ENCODE data around the gene RMRP.
"Not testable (repeated sequence)": the region's sequence is repeated elsewhere in the genome, so short reads cannot be mapped to it uniquely, and the experiment has no call there.

The RMRP gene

GRCh38 chr9:35646533-35647265 lies 11.1 kb downstream of the RMRP start:
- in situ Hi-C loops (cut with MboI; ENCODE audit: low sequenced_read_pairs), result no loop called here

- in situ Hi-C loops (cut with MboI; ENCODE audit: low sequenced_read_pairs), result no loop called here
Observed at GRCh38 chr9:35646153-35646532, 11.7 kb downstream of the RMRP start.

GRCh38 chr9:35645736-35646135 lies 12.1 kb downstream of the RMRP start:
- in situ Hi-C loops (cut with MboI; ENCODE audit: low sequenced_read_pairs), result not testable (repeated sequence)

GRCh38 chr9:35643046-35643445 lies 14.8 kb downstream of the RMRP start:
- in situ Hi-C loops (cut with MboI; ENCODE audit: low sequenced_read_pairs), result no loop called here

- in situ Hi-C loops (cut with MboI; ENCODE audit: low sequenced_read_pairs), result not testable (repeated sequence)
Observed at GRCh38 chr9:35641478-35641877, 16.3 kb downstream of the RMRP start.

GRCh38 chr9:35640431-35640830 lies 17.4 kb downstream of the RMRP start:
- in situ Hi-C loops (cut with MboI; ENCODE audit: low sequenced_read_pairs), result not testable (repeated sequence)

GRCh38 chr9:35639631-35640030 lies 18.2 kb downstream of the RMRP start:
- in situ Hi-C loops (cut with MboI; ENCODE audit: low sequenced_read_pairs), result no loop called here

GRCh38 chr9:35639225-35639624 lies 18.6 kb downstream of the RMRP start:
- in situ Hi-C loops (cut with MboI; ENCODE audit: low sequenced_read_pairs), result not testable (repeated sequence)

- in situ Hi-C loops (cut with MboI; ENCODE audit: low sequenced_read_pairs), result not testable (repeated sequence)
Observed at GRCh38 chr9:35638751-35639150, 19.1 kb downstream of the RMRP start.

- in situ Hi-C loops (cut with MboI; ENCODE audit: low sequenced_read_pairs), result not testable (repeated sequence)
Observed at GRCh38 chr9:35637427-35637955, 20.3 kb downstream of the RMRP start.

GRCh38 chr9:35636877-35637246 lies 21.0 kb downstream of the RMRP start:
- in situ Hi-C loops (cut with MboI; ENCODE audit: low sequenced_read_pairs), result not testable (repeated sequence)

GRCh38 chr9:35636135-35636876 lies 21.5 kb downstream of the RMRP start:
- in situ Hi-C loops (cut with MboI; ENCODE audit: low sequenced_read_pairs), result no loop called here

- in situ Hi-C loops (cut with MboI; ENCODE audit: low sequenced_read_pairs), result no loop called here
Observed at GRCh38 chr9:35635730-35636129, 22.1 kb downstream of the RMRP start.

GRCh38 chr9:35629597-35629996 lies 28.2 kb downstream of the RMRP start:
- in situ Hi-C loops (cut with MboI; ENCODE audit: low sequenced_read_pairs), result no loop called here

- in situ Hi-C loops (cut with MboI; ENCODE audit: low sequenced_read_pairs), result no loop called here
Observed at GRCh38 chr9:35628389-35628991, 29.3 kb downstream of the RMRP start.

- in situ Hi-C loops (cut with MboI; ENCODE audit: low sequenced_read_pairs), result no loop called here
Observed at GRCh38 chr9:35627575-35627974, 30.2 kb downstream of the RMRP start.

- in situ Hi-C loops (cut with MboI; ENCODE audit: low sequenced_read_pairs), result no loop called here
Observed at GRCh38 chr9:35619800-35620158, 38.0 kb downstream of the RMRP start.

GRCh38 chr9:35618854-35619799 lies 38.7 kb downstream of the RMRP start:
- in situ Hi-C loops (cut with MboI; ENCODE audit: low sequenced_read_pairs), result no loop called here

GRCh38 chr9:35618325-35618727 lies 39.5 kb downstream of the RMRP start, which contains the start of gene CD72:
CD72 (minus strand) TSS chr9:35618413; CDS start chr9:35618303, 110 bp downstream.
- in situ Hi-C loops (cut with MboI; ENCODE audit: low sequenced_read_pairs), result no loop called here

- in situ Hi-C loops (cut with MboI; ENCODE audit: low sequenced_read_pairs), result no loop called here
Observed at GRCh38 chr9:35617548-35617947, 40.3 kb downstream of the RMRP start.
